Spleen (tissue), 11 donors: ENCODE measurements around the gene GLB1L. TPM values are rescaled to one million over a fixed set of nuclear protein-coding genes. Genes with fewer than 3 reads are reported as not detected.
"Not testable (repeated sequence)": the region's sequence is repeated elsewhere in the genome, so short reads cannot be mapped to it uniquely, and the experiment has no call there.

Source experiments
- DNase-seq: peaks from one replicate; pipeline ENCODE4 v3.0.0-alpha.2; 2020
- H3K27ac ChIP-seq, 8 donors: fragments of 200-600 bp; sonication (generic) in 7 of 8; 1 replicate in 4 of 8; 2 replicates in 4 of 8; pipeline versions ENCODE4 v1.5.0 to v1.8.0; 2016 to 2021; ENCODE audit warnings: inconsistent platforms in 4 of 8, mild to moderate bottlenecking in 4 of 8, moderate library complexity in 1 of 8
- H3K27me3 ChIP-seq, 7 donors: fragments of 200-600 bp; sonication (generic) in 6 of 7; replicated peaks in 1 of 7; 1 replicate in 4 of 7; 2 replicates in 3 of 7; pipeline versions ENCODE4 v1.5.0 to v1.8.0; 2016 to 2021; ENCODE audit warnings: inconsistent platforms in 3 of 7, mild to moderate bottlenecking in 1 of 7
- H3K36me3 ChIP-seq, 6 donors: fragments of 200-600 bp; sonication (generic) in 5 of 6; 1 replicate in 4 of 6; 2 replicates in 2 of 6; pipeline versions ENCODE4 v1.5.0 to v1.8.0; 2016 to 2021; ENCODE audit warnings: inconsistent platforms in 2 of 6
- H3K4me1 ChIP-seq, 6 donors: fragments of 200-600 bp; sonication (generic) in 5 of 6; 1 replicate in 3 of 6; 2 replicates in 3 of 6; pipeline versions ENCODE4 v1.5.0 to v1.8.0; 2016 to 2021; ENCODE audit warnings: inconsistent platforms in 3 of 6
- H3K4me3 ChIP-seq, 8 donors: fragments of 200-600 bp; sonication (generic) in 7 of 8; 1 replicate in 4 of 8; 2 replicates in 4 of 8; pipeline versions ENCODE4 v1.5.0 to v1.8.0; 2016 to 2021; ENCODE audit warnings: inconsistent platforms in 4 of 8, mild to moderate bottlenecking in 4 of 8, moderate library complexity in 2 of 8
- H3K9me3 ChIP-seq, 8 donors: fragments of 200-600 bp; sonication (generic) in 7 of 8; 1 replicate in 4 of 8; 2 replicates in 4 of 8; pipeline versions ENCODE4 v1.5.0 to v1.8.0; 2016 to 2021; ENCODE audit warnings: inconsistent platforms in 4 of 8
- POLR2A ChIP-seq, 3 donors: fragments of 450-650 bp; IDR thresholded peaks; one replicate each; pipeline ENCODE4 v1.5.1; 2017; ENCODE audit warnings: antibody characterized with exemption in 3 of 3, mild to moderate bottlenecking in 1 of 3
- POLR2AphosphoS5 ChIP-seq, 3 donors: sonication (generic); formaldehyde crosslinking; IDR thresholded peaks; one replicate each; pipeline ENCODE4 v1.5.1; 2017; ENCODE audit warnings: antibody characterized with exemption in 3 of 3
- whole genome bisulfite sequencing, 5 donors: extraction: QIAGEN DNeasy Blood & Tissue Kit in 3 of 5; methylation state at CpG; one replicate each; pipeline versions ENCODE4 v1.1.5 to v1.1.7; 2013 to 2018; 5-methylcytosine and 5-hydroxymethylcytosine counted together
- intact Hi-C: fragments of 100-400 bp; cut with DNase I; formaldehyde crosslinking; loops from one replicate; pipeline ENCODE4 v1.15.0; 2023; ENCODE audit warnings: low total_unique reads
- polyA plus RNA-seq, 3 donors: library from polyadenylated mRNA; stranded (reverse); fragments of 200-250 nt; gene quantifications; one replicate each; pipeline ENCODE4 v1.2.1, GENCODE V29; 2013
- total RNA-seq, 7 donors: library from RNA; depleted of rRNA in 3 of 7; stranded (reverse); fragments of >200 nt in 3 of 7; fragmentation: NEBNext Ultra II Directional in 4 of 7; extraction: Animal tissue kit (Norgen Biotek cat#: 25700) in 4 of 7; gene quantifications; one replicate each; pipeline versions ENCODE4 v1.1.0 to v1.2.1, GENCODE V29; 2016 to 2021
- TF ChIP-seq, protein P1 (sequence below), 11 experiments: fragments of 200-600 bp in 7 of 11; fragments of 450-650 bp in 4 of 11; sonication (generic) in 4 of 11; IDR thresholded peaks in 8 of 11; conservative IDR thresholded peaks in 3 of 11; 1 replicate in 7 of 11; 2 replicates in 4 of 11; pipeline versions ENCODE4 v1.4.0 to v1.8.0; 2016 to 2021; ENCODE audit warnings: antibody characterized with exemption in 11 of 11, inconsistent platforms in 4 of 11, mild to moderate bottlenecking in 1 of 11
- donor health status: healthy with polysubstance abuse.
- donor health status: DM: no; HTN: no; CAD: no; lungs with moderate emphysema.
- donor health status: DM: no; HTN: no; CAD: no.
- donor health status: Bipolar disorder and iron deficiency.
- donor health status: healthy.
- donor health status: DM: no; HTN: no; CAD: no.
- donor health status: DM: yes; HTN: yes; CAD: no.

The GLB1L gene
- total and polyA plus RNA-seq, 10 donors: 2.3 to 9.6 (median 7.5) TPM

DNA sequence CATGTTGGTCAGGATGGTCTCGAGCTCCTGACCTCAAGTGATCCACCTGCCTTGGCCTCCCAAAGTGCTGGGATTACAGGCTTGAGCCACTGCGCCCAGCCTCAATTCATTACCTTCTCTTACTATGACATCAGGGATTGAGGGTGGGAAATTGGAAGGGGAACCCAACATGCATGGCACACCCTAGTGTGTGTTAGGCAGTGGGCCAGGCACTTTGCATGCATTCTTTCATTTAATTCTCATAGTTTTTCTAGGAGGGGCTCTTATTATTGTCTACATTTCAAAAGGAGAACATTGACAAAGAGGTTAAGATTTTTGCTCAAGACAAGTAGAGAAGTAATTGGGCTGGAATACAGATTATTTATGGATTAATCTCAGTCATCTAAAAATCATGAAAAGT lies 23.1 kb upstream of the GLB1L start:
- peaks cover 0 to 27% (median 12%) of the 10 kb centered on the region in 6 donors for H3K4me1 ChIP-seq
- H3K27ac ChIP-seq: no peak overlapping the region
- intact Hi-C loops: no loop called here
- TF ChIP-seq POLR2A (IDR thresholded peaks at IDR 0.05) (no peak), POLR2AphosphoS5 (IDR thresholded peaks at IDR 0.05) (no peak)
- TF ChIP-seq, protein P1, sequence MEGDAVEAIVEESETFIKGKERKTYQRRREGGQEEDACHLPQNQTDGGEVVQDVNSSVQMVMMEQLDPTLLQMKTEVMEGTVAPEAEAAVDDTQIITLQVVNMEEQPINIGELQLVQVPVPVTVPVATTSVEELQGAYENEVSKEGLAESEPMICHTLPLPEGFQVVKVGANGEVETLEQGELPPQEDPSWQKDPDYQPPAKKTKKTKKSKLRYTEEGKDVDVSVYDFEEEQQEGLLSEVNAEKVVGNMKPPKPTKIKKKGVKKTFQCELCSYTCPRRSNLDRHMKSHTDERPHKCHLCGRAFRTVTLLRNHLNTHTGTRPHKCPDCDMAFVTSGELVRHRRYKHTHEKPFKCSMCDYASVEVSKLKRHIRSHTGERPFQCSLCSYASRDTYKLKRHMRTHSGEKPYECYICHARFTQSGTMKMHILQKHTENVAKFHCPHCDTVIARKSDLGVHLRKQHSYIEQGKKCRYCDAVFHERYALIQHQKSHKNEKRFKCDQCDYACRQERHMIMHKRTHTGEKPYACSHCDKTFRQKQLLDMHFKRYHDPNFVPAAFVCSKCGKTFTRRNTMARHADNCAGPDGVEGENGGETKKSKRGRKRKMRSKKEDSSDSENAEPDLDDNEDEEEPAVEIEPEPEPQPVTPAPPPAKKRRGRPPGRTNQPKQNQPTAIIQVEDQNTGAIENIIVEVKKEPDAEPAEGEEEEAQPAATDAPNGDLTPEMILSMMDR (IDR thresholded peaks at IDR 0.05 in 8 of 11, conservative IDR thresholded peaks at IDR 0.05 in 3 of 11): no peak
- WGBS, 5 donors: 74 to 91% (median 88%) methylated on average over 2 of the region's 2 CpGs
- H3K4me3 ChIP-seq: no peak overlapping the region
- no peak for DNase-seq
- no peaks in the 10 kb centered on the region for H3K36me3 ChIP-seq
- no peaks in the 10 kb centered on the region for H3K9me3 ChIP-seq
- no peaks in the 10 kb centered on the region for H3K27me3 ChIP-seq

DNA sequence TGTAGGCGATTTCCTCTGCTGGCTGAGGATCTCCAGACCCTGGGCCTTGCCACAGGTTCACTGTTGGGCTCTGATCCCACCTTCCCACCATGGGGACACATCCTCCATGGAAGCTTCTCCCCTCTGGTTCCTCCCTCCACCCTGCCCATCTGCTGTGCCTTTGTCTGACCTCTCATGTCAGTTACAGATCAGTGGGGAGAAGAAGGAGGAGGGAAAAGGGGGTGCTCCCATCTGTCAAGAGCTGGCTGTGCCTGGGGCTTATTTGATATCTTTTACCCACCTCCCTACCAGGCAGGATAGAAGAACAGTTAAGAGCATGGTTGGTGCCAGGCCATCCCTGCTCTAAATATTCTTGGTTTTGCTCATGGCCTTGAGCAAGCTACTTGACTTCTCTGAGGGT lies 21.6 kb upstream of the GLB1L start:
- H3K27ac ChIP-seq: no peak overlapping the region
- H3K36me3 ChIP-seq: no peaks in the 10 kb centered on the region
- intact Hi-C loops: no loop called here
- no peaks in the 10 kb centered on the region for H3K9me3 ChIP-seq
- DNase-seq: no peak
- no peak overlapping the region for H3K4me3 ChIP-seq
- TF ChIP-seq, protein P1 (IDR thresholded peaks at IDR 0.05 in 8 of 11, conservative IDR thresholded peaks at IDR 0.05 in 3 of 11): no peak
- TF ChIP-seq POLR2AphosphoS5 (IDR thresholded peaks at IDR 0.05) (no peak), POLR2A (IDR thresholded peaks at IDR 0.05) (no peak)
- H3K27me3 ChIP-seq: no peaks in the 10 kb centered on the region
- H3K4me1 ChIP-seq: peaks cover 0 to 27% (median 12%) of the 10 kb centered on the region in 6 donors
- 84 to 100% (median 88%) methylated on average over 1 of the region's 1 CpG for WGBS, 5 donors

DNA sequence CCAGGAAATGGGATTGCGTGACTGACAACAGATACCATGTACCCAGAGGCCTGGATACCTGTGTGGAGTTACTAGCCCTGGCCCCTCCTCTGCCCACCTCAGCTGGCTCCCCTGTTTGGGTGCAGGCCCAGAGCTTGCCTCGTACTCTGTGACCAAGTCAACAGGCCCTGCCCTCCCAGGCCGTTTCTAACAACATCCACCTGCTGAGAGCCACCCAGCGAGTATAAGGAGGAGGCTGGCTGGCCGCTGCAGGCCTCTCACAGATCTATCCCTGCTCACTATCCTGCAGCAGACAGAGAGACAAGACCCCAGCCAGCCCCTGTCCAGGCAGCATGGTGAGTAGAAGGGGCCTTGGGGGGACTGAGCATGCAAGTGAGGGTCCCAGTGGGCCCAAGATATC lies 21.0 kb upstream of the GLB1L start:
- no peak for DNase-seq
- intact Hi-C loops: no loop called here
- TF ChIP-seq POLR2A (IDR thresholded peaks at IDR 0.05) (no peak), POLR2AphosphoS5 (IDR thresholded peaks at IDR 0.05) (no peak)
- TF ChIP-seq, protein P1 (IDR thresholded peaks at IDR 0.05 in 8 of 11, conservative IDR thresholded peaks at IDR 0.05 in 3 of 11): no peak
- H3K9me3 ChIP-seq: no peaks in the 10 kb centered on the region
- peaks cover 0 to 2% (median 0%) of the 10 kb centered on the region in 7 donors for H3K27me3 ChIP-seq
- H3K4me3 ChIP-seq: no peak overlapping the region
- H3K27ac ChIP-seq: no peak overlapping the region
- H3K4me1 ChIP-seq: peaks cover 0 to 27% (median 12%) of the 10 kb centered on the region in 6 donors
- H3K36me3 ChIP-seq: no peaks in the 10 kb centered on the region
- WGBS, 5 donors: 74 to 86% (median 81%) methylated on average over 4 to 5 of the region's 5 CpGs

DNA sequence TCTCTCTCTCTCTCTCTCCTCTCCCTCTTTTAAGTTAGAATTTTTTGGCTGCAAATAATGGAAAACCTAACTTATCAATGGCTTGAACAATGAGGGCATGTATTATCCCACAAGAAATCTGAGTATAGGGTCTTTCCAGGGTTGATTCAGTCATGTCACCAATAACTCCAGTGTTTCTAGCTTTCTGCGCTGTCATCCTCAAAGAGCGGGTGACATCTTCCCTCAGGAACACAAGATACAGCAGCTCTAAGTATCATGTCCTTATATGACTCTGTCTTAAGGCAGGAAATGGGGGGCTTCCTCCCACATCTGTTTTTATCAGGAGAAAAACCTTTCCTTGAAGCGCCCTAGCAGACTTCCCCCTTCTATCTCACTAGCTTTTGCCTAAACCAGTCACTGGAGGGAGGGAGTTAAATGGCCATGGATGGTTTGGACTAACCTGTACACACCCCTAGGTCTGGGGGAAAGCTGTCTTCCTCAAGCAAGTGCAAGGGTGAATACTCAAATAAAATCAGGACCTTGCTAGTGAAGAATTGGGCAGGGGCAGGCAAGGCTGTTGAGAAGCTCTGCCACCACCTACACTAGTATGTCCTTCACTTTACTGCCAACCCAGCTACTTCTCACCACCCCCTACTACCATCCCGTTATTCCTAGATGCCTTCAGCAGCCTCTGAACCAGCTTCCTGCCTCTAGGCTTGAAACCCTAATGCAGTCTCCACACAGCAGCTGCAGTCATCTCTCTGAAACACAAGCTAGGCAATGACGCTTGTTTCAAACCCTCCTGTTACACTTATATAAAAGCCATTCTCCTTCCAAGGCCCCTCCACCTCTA lies 16.0 kb upstream of the GLB1L start:
- peaks cover 0 to 8% (median 2%) of the 10 kb centered on the region in 6 donors for H3K4me1 ChIP-seq
- no peaks in the 10 kb centered on the region for H3K9me3 ChIP-seq
- 50 to 58% (median 54%) methylated on average over 5 of the region's 5 CpGs for WGBS, 5 donors
- H3K4me3 ChIP-seq: no peak overlapping the region
- peaks cover 0 to 21% (median 0%) of the 10 kb centered on the region in 7 donors for H3K27me3 ChIP-seq
- no peak for TF ChIP-seq POLR2A (IDR thresholded peaks at IDR 0.05)
- TF ChIP-seq POLR2AphosphoS5 (IDR thresholded peaks at IDR 0.05): no peak
- TF ChIP-seq, protein P1 (IDR thresholded peaks at IDR 0.05 in 8 of 11, conservative IDR thresholded peaks at IDR 0.05 in 3 of 11): no peak
- H3K27ac ChIP-seq: no peak overlapping the region
- no peak for DNase-seq
- intact Hi-C loops: no loop called here
- no peaks in the 10 kb centered on the region for H3K36me3 ChIP-seq

DNA sequence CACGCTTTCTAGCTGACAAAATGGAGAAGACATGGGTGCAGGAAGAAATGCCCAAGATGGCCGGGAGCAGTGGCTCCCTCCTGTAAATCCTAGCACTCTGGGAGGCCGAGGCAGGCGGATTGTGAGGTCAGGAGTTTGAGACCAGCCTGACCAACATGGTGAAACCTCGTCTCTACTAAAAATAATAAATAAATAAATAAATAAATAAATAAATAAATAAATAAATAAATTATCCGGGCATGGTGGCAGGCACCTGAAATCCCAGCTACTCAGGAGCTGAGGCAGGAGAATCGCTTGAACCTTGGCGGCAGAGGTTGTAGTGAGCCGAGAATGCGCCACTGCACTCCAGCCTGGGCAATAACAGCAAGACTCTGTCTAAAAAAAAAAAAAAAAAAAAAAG lies 13.7 kb upstream of the GLB1L start:
- intact Hi-C loops, H3K27ac ChIP-seq, H3K9me3 ChIP-seq, DNase-seq, H3K36me3 ChIP-seq, H3K4me3 ChIP-seq: not testable (repeated sequence)
- Histone ChIP-seq H3K4me1 (peaks cover 0 to 18% (median 13%) of the 10 kb centered on the region in 6 donors), H3K27me3 (peaks cover 0 to 21% (median 0%) of the 10 kb centered on the region in 7 donors)
- WGBS, 5 donors: 86 to 95% (median 92%) methylated on average over 10 of the region's 10 CpGs
